ENCODE measurements around the gene PHF21A.

Gene PHF21A

DNA sequence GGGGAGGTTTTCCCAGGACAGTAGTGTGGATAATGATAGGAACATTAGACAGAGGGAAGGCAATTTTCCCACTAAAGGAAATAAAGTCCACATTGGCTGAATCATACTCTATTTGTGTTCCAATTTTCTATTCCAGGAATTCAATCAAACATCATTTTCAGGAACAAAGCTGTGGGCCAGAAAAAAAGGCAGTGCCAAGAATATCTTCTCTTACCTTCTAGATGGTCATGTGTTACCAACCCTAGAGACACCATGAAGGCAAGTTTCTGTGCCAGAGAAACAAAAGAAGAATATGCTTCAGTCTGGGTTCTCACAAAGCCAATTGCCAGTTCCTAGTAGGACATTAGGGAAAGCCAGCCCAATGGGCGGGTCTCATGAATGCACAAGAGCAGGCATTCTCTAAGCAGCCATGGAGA is 171.3 kb downstream of the PHF21A start (continued):
- TF ChIP-seq CREB5 (CRISPR knock-in tag; IDR thresholded peaks at IDR 0.05; ENCODE audit: low read depth) (no peak), PPARA (CRISPR knock-in tag; IDR thresholded peaks at IDR 0.05; ENCODE audit: borderline replicate concordance) (no peak)

DNA sequence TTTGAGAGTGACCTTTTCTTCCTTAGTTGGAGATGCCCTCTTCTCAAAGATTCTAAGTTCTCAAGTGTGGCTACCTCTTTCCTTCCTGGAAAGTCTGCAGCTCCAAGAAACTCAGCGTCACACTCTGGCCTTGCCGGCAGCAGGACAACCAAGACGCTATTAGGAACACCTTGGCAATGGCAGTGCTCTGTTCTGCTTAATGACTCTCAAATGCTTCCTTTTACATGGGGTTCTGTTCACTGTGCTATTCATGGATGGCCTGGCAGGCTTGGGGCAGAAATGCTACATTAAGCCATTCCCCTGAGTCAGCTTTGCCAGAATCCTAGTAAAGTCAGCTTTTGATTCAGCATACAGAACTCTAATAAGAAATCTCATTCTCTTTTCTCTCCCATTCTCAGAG is 172.9 kb downstream of the PHF21A start:
- no peak for ATAC-seq
- TF ChIP-seq GLIS3 (CRISPR knock-in tag; IDR thresholded peaks at IDR 0.05) = no peak

GRCh38 chr11:45947885-45948284 is 173.4 kb downstream of the PHF21A start:
- TF ChIP-seq ZNF565 (CRISPR knock-in tag; conservative IDR thresholded peaks at IDR 0.05; ENCODE audit: low read depth) (no peak), PATZ1 (CRISPR knock-in tag; IDR thresholded peaks at IDR 0.05; ENCODE audit: borderline replicate concordance) (no peak), ZC3H10 (CRISPR knock-in tag; IDR thresholded peaks at IDR 0.05) (no peak), TCF4 (CRISPR knock-in tag; IDR thresholded peaks at IDR 0.05; ENCODE audit: borderline replicate concordance) (no peak), PPARA (CRISPR knock-in tag; IDR thresholded peaks at IDR 0.05; ENCODE audit: borderline replicate concordance) (no peak), POU6F1 (CRISPR knock-in tag; IDR thresholded peaks at IDR 0.05; ENCODE audit: borderline replicate concordance, low read depth) (no peak), OSR1 (CRISPR knock-in tag; IDR thresholded peaks at IDR 0.05) (no peak), ESRRG (CRISPR knock-in tag; IDR thresholded peaks at IDR 0.05) (no peak), ARNTL (CRISPR knock-in tag; IDR thresholded peaks at IDR 0.05; ENCODE audit: borderline replicate concordance, low read depth) (no peak), TOX (CRISPR knock-in tag; IDR thresholded peaks at IDR 0.05; ENCODE audit: borderline replicate concordance) (no peak)
- ATAC-seq = no peak

- no peak for ATAC-seq
- TF ChIP-seq ISL1 (CRISPR knock-in tag; IDR thresholded peaks at IDR 0.05) = no peak
- TF ChIP-seq CSRNP3 (CRISPR knock-in tag; IDR thresholded peaks at IDR 0.05) = no peak
- no peak for TF ChIP-seq ZNF70 (CRISPR knock-in tag; IDR thresholded peaks at IDR 0.05)
- no peak for TF ChIP-seq ZFP30 (CRISPR knock-in tag; IDR thresholded peaks at IDR 0.05)
- TF ChIP-seq CREB5 (CRISPR knock-in tag; IDR thresholded peaks at IDR 0.05; ENCODE audit: low read depth) = no peak
These were observed 175.8 kb downstream of the PHF21A start for GRCh38 chr11:45945397-45945999.

DNA sequence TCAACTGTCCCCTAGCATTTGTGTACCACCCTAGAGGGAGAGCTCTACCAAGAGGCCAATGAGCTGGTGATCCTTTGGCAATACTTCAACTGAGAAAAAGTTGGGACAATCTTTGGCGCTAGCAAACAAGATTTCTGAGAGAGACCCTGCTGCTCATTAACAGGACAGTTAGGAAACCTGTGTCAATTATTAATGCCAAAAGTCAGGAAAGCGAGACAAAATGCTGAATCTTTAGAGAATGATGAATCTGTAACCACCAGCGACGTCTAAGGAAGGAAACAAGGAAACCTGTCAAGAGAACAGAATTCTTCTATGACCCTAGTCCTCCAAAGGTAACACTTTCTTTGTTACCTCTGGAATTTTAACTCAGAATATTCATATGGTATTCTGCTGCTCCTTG is 178.9 kb downstream of the PHF21A start:
- no peak for TF ChIP-seq RARB (CRISPR knock-in tag; IDR thresholded peaks at IDR 0.05)
- TF ChIP-seq OSR1 (CRISPR knock-in tag; IDR thresholded peaks at IDR 0.05) = no peak
- TF ChIP-seq TOX (CRISPR knock-in tag; IDR thresholded peaks at IDR 0.05; ENCODE audit: borderline replicate concordance) = no peak
- no peak for TF ChIP-seq ZNF8 (CRISPR knock-in tag; IDR thresholded peaks at IDR 0.05)
- TF ChIP-seq ESRRG (CRISPR knock-in tag; IDR thresholded peaks at IDR 0.05) = no peak
- no peak for TF ChIP-seq SNAI2 (CRISPR knock-in tag; IDR thresholded peaks at IDR 0.05)
- no peak for TF ChIP-seq GLIS3 (CRISPR knock-in tag; IDR thresholded peaks at IDR 0.05)
- no peak for TF ChIP-seq ZNF565 (CRISPR knock-in tag; conservative IDR thresholded peaks at IDR 0.05; ENCODE audit: low read depth)
- TF ChIP-seq PATZ1 (CRISPR knock-in tag; IDR thresholded peaks at IDR 0.05; ENCODE audit: borderline replicate concordance) = no peak
- no peak for TF ChIP-seq ZC3H10 (CRISPR knock-in tag; IDR thresholded peaks at IDR 0.05)
- no peak for TF ChIP-seq PPARA (CRISPR knock-in tag; IDR thresholded peaks at IDR 0.05; ENCODE audit: borderline replicate concordance)
- no peak for TF ChIP-seq CSRNP3 (CRISPR knock-in tag; IDR thresholded peaks at IDR 0.05)
- no peak for TF ChIP-seq POU6F1 (CRISPR knock-in tag; IDR thresholded peaks at IDR 0.05; ENCODE audit: borderline replicate concordance, low read depth)
- no peak for TF ChIP-seq BACH2 (CRISPR knock-in tag; IDR thresholded peaks at IDR 0.05; ENCODE audit: borderline replicate concordance)
- TF ChIP-seq ZFP30 (CRISPR knock-in tag; IDR thresholded peaks at IDR 0.05) = no peak
- no peak for ATAC-seq

Data from SK-N-SH treated with all-trans-retinoic acid at 6 μM for 48 hours (cell line).